Karpas-422 (cell line): ENCODE measurements around the gene CTNNBL1. TPM values are rescaled to one million over a fixed set of nuclear protein-coding genes. Genes with fewer than 3 reads are reported as not detected.

Experiments used
- DNase-seq: peaks from one replicate; pipeline ENCODE4 v3.0.0-alpha.2; 2015
- H2AFZ ChIP-seq: fragments of 200-600 bp; sonication (generic); 2 replicates; pipeline ENCODE4 v1.6.1; 2014; ENCODE audit warnings: antibody characterized with exemption, low read length, mixed read lengths
- H3K27ac ChIP-seq: fragments of 200-600 bp; sonication (generic); 2 replicates; pipeline ENCODE4 v1.5.1; 2014; ENCODE audit warnings: mild to moderate bottlenecking, low read length, moderate library complexity
- H3K27me3 ChIP-seq: fragments of 200-600 bp; sonication (generic); 2 replicates; pipeline ENCODE4 v1.6.1; 2014; ENCODE audit warnings: low read length, mixed read lengths
- H3K36me3 ChIP-seq: fragments of 200-600 bp; sonication (generic); 2 replicates; pipeline ENCODE4 v1.6.1; 2014; ENCODE audit warnings: low read length, mixed read lengths; ENCODE audit not compliant: insufficient read depth
- H3K4me1 ChIP-seq: fragments of 200-600 bp; sonication (generic); 2 replicates; pipeline ENCODE4 v1.6.1; 2014; ENCODE audit warnings: mild to moderate bottlenecking, low read length, mixed read lengths
- H3K4me2 ChIP-seq: fragments of 200-600 bp; sonication (generic); 2 replicates; pipeline ENCODE4 v1.6.1; 2014; ENCODE audit warnings: low read length, low read depth, mild to moderate bottlenecking; ENCODE audit not compliant: poor library complexity, severe bottlenecking
- H3K4me3 ChIP-seq: fragments of 200-600 bp; sonication (generic); 2 replicates; pipeline ENCODE4 v1.5.1; 2014; ENCODE audit warnings: mild to moderate bottlenecking, antibody characterized with exemption, low read length, mixed read lengths
- H3K79me2 ChIP-seq: fragments of 200-600 bp; sonication (generic); 2 replicates; pipeline ENCODE4 v1.6.1; 2014; ENCODE audit warnings: mild to moderate bottlenecking, low read length, mixed read lengths
- H3K9ac ChIP-seq: fragments of 200-600 bp; sonication (generic); 2 replicates; pipeline ENCODE4 v1.6.0; 2014; ENCODE audit warnings: low read length
- H3K9me2 ChIP-seq: fragments of 200-600 bp; sonication (generic), shearing (Covaris generic); replicated peaks from 2 replicates; pipeline ENCODE4 v1.6.0; 2014; ENCODE audit warnings: mild to moderate bottlenecking, low read length, moderate library complexity; ENCODE audit not compliant: insufficient read depth
- H3K9me3 ChIP-seq: fragments of 300-700, 200-600 bp; sonication (generic); 2 replicates; pipeline ENCODE4 v1.6.1; 2014; ENCODE audit warnings: low read length, mixed read lengths
- H4K20me1 ChIP-seq: fragments of 200-600 bp; sonication (generic); 2 replicates; pipeline ENCODE4 v1.6.1; 2014; ENCODE audit warnings: mild to moderate bottlenecking, antibody characterized with exemption, low read length, low read depth; ENCODE audit not compliant: insufficient read depth
- total RNA-seq: library from RNA; depleted of rRNA; stranded (reverse); fragments of >200 nt; shearing (Covaris generic); gene quantifications from 2 replicates; pipeline ENCODE4 v1.2.3, GENCODE V29; 2014; ENCODE audit warnings: low replicate concordance

CTNNBL1 gene
- total RNA-seq, 1 experiment from 2014 or later: 70.0 TPM

GRCh38 chr20:37734228-37734985 is 40.6 kb downstream of the CTNNBL1 start:
- no peak for DNase-seq
- Histone ChIP-seq H3K27me3 (no peaks in the 10 kb centered on the region), H3K4me3 (no peak overlapping the region), H3K9me3 (no peaks in the 10 kb centered on the region), H3K36me3 (peaks cover 34% of the 10 kb centered on the region), H3K9me2 (no peaks in the 10 kb centered on the region), H3K4me1 (peaks cover 12% of the 10 kb centered on the region), H3K27ac (no peak overlapping the region), H4K20me1 (no peaks in the 10 kb centered on the region), H3K9ac (no peak overlapping the region), H2AFZ (no peak overlapping the region), H3K4me2 (no peak overlapping the region), H3K79me2 (peaks cover 59% of the 10 kb centered on the region)

GRCh38 chr20:37735541-37735940 is 41.7 kb downstream of the CTNNBL1 start:
- H4K20me1 ChIP-seq: no peaks in the 10 kb centered on the region
- peaks cover 38% of the 10 kb centered on the region for H3K36me3 ChIP-seq
- no peak overlapping the region for H3K27ac ChIP-seq
- no peak overlapping the region for H2AFZ ChIP-seq
- DNase-seq: no peak
- no peaks in the 10 kb centered on the region for H3K9me2 ChIP-seq
- H3K9me3 ChIP-seq: no peaks in the 10 kb centered on the region
- H3K79me2 ChIP-seq: peaks cover 53% of the 10 kb centered on the region
- no peaks in the 10 kb centered on the region for H3K27me3 ChIP-seq
- no peak overlapping the region for H3K4me3 ChIP-seq
- H3K4me2 ChIP-seq: no peak overlapping the region
- no peak overlapping the region for H3K9ac ChIP-seq
- H3K4me1 ChIP-seq: peaks cover 12% of the 10 kb centered on the region

GRCh38 chr20:37736132-37736531 is 42.3 kb downstream of the CTNNBL1 start:
- no peak overlapping the region for H2AFZ ChIP-seq
- H3K9me2 ChIP-seq: no peaks in the 10 kb centered on the region
- H3K4me1 ChIP-seq: peaks cover 12% of the 10 kb centered on the region
- DNase-seq: no peak
- no peak overlapping the region for H3K4me3 ChIP-seq
- H3K9me3 ChIP-seq: no peaks in the 10 kb centered on the region
- H3K36me3 ChIP-seq: peaks cover 38% of the 10 kb centered on the region
- no peaks in the 10 kb centered on the region for H3K27me3 ChIP-seq
- no peak overlapping the region for H3K9ac ChIP-seq
- H3K79me2 ChIP-seq: peaks cover 56% of the 10 kb centered on the region
- H4K20me1 ChIP-seq: no peaks in the 10 kb centered on the region
- H3K4me2 ChIP-seq: no peak overlapping the region
- H3K27ac ChIP-seq: no peak overlapping the region

DNA sequence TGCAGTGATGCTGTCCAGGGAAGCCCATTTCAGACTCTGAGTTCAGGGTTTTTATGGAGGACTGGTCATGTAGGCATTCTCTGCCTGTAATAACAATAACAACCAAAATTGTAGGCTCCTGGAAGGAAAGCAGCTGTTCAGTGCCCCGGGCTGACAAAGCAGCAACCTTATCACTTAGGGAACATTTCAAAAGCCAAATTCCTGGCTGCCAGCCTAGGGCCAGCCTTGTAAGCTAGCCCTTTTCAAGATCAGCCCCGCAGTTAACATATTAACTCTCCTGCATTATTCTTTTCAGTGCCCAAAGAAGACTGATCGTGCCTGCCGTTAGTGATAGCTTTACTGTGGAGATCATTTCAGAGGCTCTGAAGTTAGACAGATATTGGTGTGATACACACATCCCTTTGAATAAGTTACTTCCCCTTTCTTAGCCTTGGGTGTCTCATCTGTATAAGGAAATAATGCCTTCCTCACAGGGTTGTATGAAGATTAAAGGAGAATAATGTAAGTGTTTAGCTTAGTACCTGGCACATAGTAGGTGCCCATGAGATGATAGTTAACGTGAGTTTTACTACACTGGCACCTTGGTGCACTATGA is 44.1 kb downstream of the CTNNBL1 start:
- H3K79me2 ChIP-seq: peaks cover 54% of the 10 kb centered on the region
- H3K9ac ChIP-seq: no peak overlapping the region
- DNase-seq: peak; percentile 50
- no peaks in the 10 kb centered on the region for H3K9me3 ChIP-seq
- no peak overlapping the region for H3K4me2 ChIP-seq
- no peaks in the 10 kb centered on the region for H3K27me3 ChIP-seq
- H2AFZ ChIP-seq: no peak overlapping the region
- peaks cover 38% of the 10 kb centered on the region for H3K36me3 ChIP-seq
- H3K27ac ChIP-seq: no peak overlapping the region
- H3K4me1 ChIP-seq: peaks cover 10% of the 10 kb centered on the region
- H4K20me1 ChIP-seq: no peaks in the 10 kb centered on the region
- no peak overlapping the region for H3K4me3 ChIP-seq
- no peaks in the 10 kb centered on the region for H3K9me2 ChIP-seq

- no peak overlapping the region for H3K4me2 ChIP-seq
Observed at GRCh38 chr20:37741055-37741454, 47.2 kb downstream of the CTNNBL1 start.

DNA sequence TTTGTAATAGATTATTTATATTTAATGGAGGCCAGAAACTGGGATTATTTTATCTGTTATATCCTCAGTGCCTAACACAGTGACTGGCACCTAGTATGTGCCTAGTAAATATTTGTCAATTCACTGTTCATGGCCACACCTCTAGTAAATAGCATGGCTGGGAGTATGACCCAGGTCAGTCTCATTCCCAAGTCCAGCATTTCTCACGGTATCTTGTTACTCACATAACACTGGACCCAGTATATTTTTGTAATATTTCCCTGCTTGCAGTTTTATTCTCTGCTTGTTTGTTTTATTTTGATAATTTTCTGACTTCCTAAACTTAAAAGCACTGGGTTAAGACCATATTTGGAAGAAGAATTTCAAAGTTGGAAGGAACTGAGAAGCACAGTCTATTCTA is 47.7 kb downstream of the CTNNBL1 start:
- H3K36me3 ChIP-seq: peaks cover 28% of the 10 kb centered on the region
- H2AFZ ChIP-seq: no peak overlapping the region
- H3K4me2 ChIP-seq: no peak overlapping the region
- H3K79me2 ChIP-seq: peaks cover 47% of the 10 kb centered on the region
- peaks cover 22% of the 10 kb centered on the region for H3K4me1 ChIP-seq
- H3K9ac ChIP-seq: no peak overlapping the region
- no peak for DNase-seq
- no peak overlapping the region for H3K27ac ChIP-seq
- H3K4me3 ChIP-seq: no peak overlapping the region
- no peaks in the 10 kb centered on the region for H4K20me1 ChIP-seq
- no peaks in the 10 kb centered on the region for H3K9me2 ChIP-seq
- H3K9me3 ChIP-seq: no peaks in the 10 kb centered on the region
- no peaks in the 10 kb centered on the region for H3K27me3 ChIP-seq

More at GRCh38 chr20:37741055-37741454, 47.2 kb downstream of the CTNNBL1 start:
- H4K20me1 ChIP-seq: no peaks in the 10 kb centered on the region
- no peaks in the 10 kb centered on the region for H3K9me3 ChIP-seq
- H3K4me1 ChIP-seq: peaks cover 22% of the 10 kb centered on the region
- peaks cover 30% of the 10 kb centered on the region for H3K36me3 ChIP-seq
- H3K79me2 ChIP-seq: peaks cover 47% of the 10 kb centered on the region
- no peaks in the 10 kb centered on the region for H3K9me2 ChIP-seq
- H3K27ac ChIP-seq: no peak overlapping the region
- no peak overlapping the region for H3K4me3 ChIP-seq
- no peak for DNase-seq
- H3K27me3 ChIP-seq: no peaks in the 10 kb centered on the region
- H2AFZ ChIP-seq: no peak overlapping the region
- no peak overlapping the region for H3K9ac ChIP-seq

GRCh38 chr20:37742131-37742530 is 48.3 kb downstream of the CTNNBL1 start:
- H3K36me3 ChIP-seq: peaks cover 30% of the 10 kb centered on the region
- no peak overlapping the region for H2AFZ ChIP-seq
- H3K4me1 ChIP-seq: peaks cover 22% of the 10 kb centered on the region
- H3K79me2 ChIP-seq: peaks cover 47% of the 10 kb centered on the region
- H3K9ac ChIP-seq: no peak overlapping the region
- no peaks in the 10 kb centered on the region for H3K9me3 ChIP-seq
- H4K20me1 ChIP-seq: no peaks in the 10 kb centered on the region
- H3K4me2 ChIP-seq: no peak overlapping the region
- H3K27ac ChIP-seq: no peak overlapping the region
- no peak overlapping the region for H3K4me3 ChIP-seq
- H3K27me3 ChIP-seq: no peaks in the 10 kb centered on the region
- H3K9me2 ChIP-seq: no peaks in the 10 kb centered on the region
- DNase-seq: no peak

DNA sequence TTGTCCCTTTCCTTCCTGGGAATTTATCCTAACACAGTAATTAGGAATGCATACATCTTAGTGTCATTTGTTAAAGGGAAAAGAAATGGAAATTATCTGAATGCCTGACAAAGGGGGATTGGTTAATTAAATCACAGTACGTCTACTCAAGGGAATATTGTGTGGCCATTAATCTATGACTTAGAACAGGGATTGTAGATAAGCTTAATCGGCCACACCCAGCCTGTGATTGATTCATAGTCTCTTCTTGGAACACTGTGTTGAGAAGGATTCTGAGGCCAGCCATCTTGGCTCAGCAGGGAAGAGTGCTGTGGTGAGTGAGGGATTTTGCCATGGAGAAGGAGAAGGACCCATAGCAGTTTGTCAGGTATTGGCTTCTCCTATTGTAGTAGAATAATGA is 50.5 kb downstream of the CTNNBL1 start:
- no peaks in the 10 kb centered on the region for H3K27me3 ChIP-seq
- H3K36me3 ChIP-seq: peaks cover 18% of the 10 kb centered on the region
- DNase-seq: no peak
- H3K79me2 ChIP-seq: peaks cover 37% of the 10 kb centered on the region
- H3K9me2 ChIP-seq: no peaks in the 10 kb centered on the region
- no peak overlapping the region for H3K4me3 ChIP-seq
- H3K9me3 ChIP-seq: no peaks in the 10 kb centered on the region
- no peak overlapping the region for H2AFZ ChIP-seq
- H3K4me1 ChIP-seq: peaks cover 18% of the 10 kb centered on the region
- H3K9ac ChIP-seq: no peak overlapping the region
- no peak overlapping the region for H3K4me2 ChIP-seq
- H3K27ac ChIP-seq: no peak overlapping the region
- H4K20me1 ChIP-seq: no peaks in the 10 kb centered on the region
